BE2C (cell line): ENCODE data around the gene PODXL2.

ENCODE experiments used
- DNase-seq: peaks from one replicate; pipeline ENCODE4 v3.0.0-alpha.2; 2020
- H3K27me3 ChIP-seq: fragments of 250-450 bp; sonication (Bioruptor Pico); 2 replicates; pipeline ENCODE4 v1.5.1; 2020; ENCODE audit warnings: mild to moderate bottlenecking
- H3K36me3 ChIP-seq: fragments of 250-450 bp; sonication (Bioruptor Pico); 2 replicates; pipeline ENCODE4 v1.5.1; 2020; ENCODE audit warnings: mild to moderate bottlenecking
- H3K4me1 ChIP-seq: fragments of 250-450 bp; sonication (Bioruptor Pico); 2 replicates; pipeline ENCODE4 v1.5.1; 2020
- H3K4me3 ChIP-seq: 2 replicates; pipeline ENCODE4 v1.5.1; 2011; ENCODE audit warnings: low read depth, low read length
- H3K9me3 ChIP-seq: fragments of 250-450 bp; sonication (Bioruptor Pico); 2 replicates; pipeline ENCODE4 v1.5.1; 2020
- CTCF ChIP-seq: IDR thresholded peaks from 2 replicates; pipeline ENCODE4 v1.5.1; 2012; ENCODE audit warnings: mild to moderate bottlenecking, low read depth, low read length

The PODXL2 gene

GRCh38 chr3:127669541-127670228 lies 40.7 kb downstream of the PODXL2 start:
- no peak for DNase-seq
- Histone ChIP-seq H3K27me3 (no peaks in the 10 kb centered on the region), H3K4me1 (peaks cover 3% of the 10 kb centered on the region; the same call in 1 of the 2 replicates), H3K36me3 (peaks cover 11% of the 10 kb centered on the region), H3K9me3 (no peaks in the 10 kb centered on the region), H3K4me3 (no peak overlapping the region)
- no peak for TF ChIP-seq CTCF

GRCh38 chr3:127670229-127670559 lies 41.2 kb downstream of the PODXL2 start:
- peaks cover 3% of the 10 kb centered on the region; the same call in 1 of the 2 replicates for H3K4me1 ChIP-seq
- no peak for TF ChIP-seq CTCF
- H3K27me3 ChIP-seq: no peaks in the 10 kb centered on the region
- no peak overlapping the region for H3K4me3 ChIP-seq
- no peak for DNase-seq
- H3K36me3 ChIP-seq: peaks cover 6% of the 10 kb centered on the region
- no peaks in the 10 kb centered on the region for H3K9me3 ChIP-seq

GRCh38 chr3:127670761-127671522 lies 42.0 kb downstream of the PODXL2 start:
- DNase-seq: no peak
- no peaks in the 10 kb centered on the region for H3K27me3 ChIP-seq
- H3K4me1 ChIP-seq: peaks cover 3% of the 10 kb centered on the region; the same call in 1 of the 2 replicates
- no peaks in the 10 kb centered on the region; the same call in none of the 2 replicates for H3K36me3 ChIP-seq
- no peak overlapping the region for H3K4me3 ChIP-seq
- no peaks in the 10 kb centered on the region for H3K9me3 ChIP-seq
- TF ChIP-seq CTCF: no peak

GRCh38 chr3:127671523-127672428 lies 42.8 kb downstream of the PODXL2 start:
- no peak for TF ChIP-seq CTCF
- no peaks in the 10 kb centered on the region; the same call in 1 of the 2 replicates for H3K36me3 ChIP-seq
- DNase-seq: no peak

GRCh38 chr3:127672429-127673190 lies 43.6 kb downstream of the PODXL2 start, which contains the start of gene ABTB1:
TSS of gene ABTB1 (plus strand) at chr3:127672952. CDS start at chr3:127673026, 74 bp downstream.
- H3K4me1 ChIP-seq: peaks cover 3% of the 10 kb centered on the region; the same call in 1 of the 2 replicates
- no peaks in the 10 kb centered on the region for H3K27me3 ChIP-seq
- DNase-seq: peak; percentile 93
- H3K4me3 ChIP-seq: peak within 1 kb of the TSS; percentile 68
- no peaks in the 10 kb centered on the region; the same call in 1 of the 2 replicates for H3K36me3 ChIP-seq
- H3K9me3 ChIP-seq: no peaks in the 10 kb centered on the region
- TF ChIP-seq CTCF: no peak

More at GRCh38 chr3:127671523-127672428, 42.8 kb downstream of the PODXL2 start:
- Histone ChIP-seq H3K4me3 (peak overlapping the region; percentile 56), H3K4me1 (peaks cover 3% of the 10 kb centered on the region; the same call in 1 of the 2 replicates), H3K27me3 (no peaks in the 10 kb centered on the region), H3K9me3 (no peaks in the 10 kb centered on the region)
